GM12892 (cell line): ENCODE data around the gene COG7.

Experiments used
- POLR2A ChIP-seq: IDR thresholded peaks from 2 replicates; pipeline ENCODE4 v1.6.1; 2011; ENCODE audit warnings: low read depth, low read length, control low read depth
- POLR2AphosphoS5 ChIP-seq: IDR thresholded peaks from 2 replicates; pipeline ENCODE4 v1.6.1; 2011; ENCODE audit warnings: low read depth, low read length, control low read depth
- TAF1 ChIP-seq: IDR thresholded peaks from 2 replicates; pipeline ENCODE4 v1.6.1; 2011; ENCODE audit warnings: low read depth, mild to moderate bottlenecking, control low read depth, low read length, borderline replicate concordance

DNA sequence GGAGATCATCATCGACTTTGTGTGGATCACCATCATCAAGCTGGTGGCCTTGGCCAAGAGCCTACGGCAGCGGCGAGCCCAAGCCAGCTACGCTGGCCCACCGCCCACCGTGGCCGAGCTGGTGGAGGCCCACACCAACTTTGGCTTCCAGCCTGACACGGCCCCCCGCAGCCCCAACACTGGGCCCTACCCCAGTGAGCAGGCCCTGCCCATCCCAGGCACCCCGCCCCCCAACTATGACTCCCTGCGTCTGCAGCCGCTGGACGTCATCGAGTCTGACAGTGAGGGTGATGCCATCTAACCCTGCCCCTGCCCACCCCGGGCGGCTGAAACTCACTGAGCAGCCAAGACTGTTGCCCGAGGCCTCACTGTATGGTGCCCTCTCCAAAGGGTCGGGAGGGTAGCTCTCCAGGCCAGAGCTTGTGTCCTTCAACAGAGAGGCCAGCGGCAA lies 72.5 kb downstream of the COG7 start:
- TF ChIP-seq TAF1 (no peak), POLR2A (no peak), POLR2AphosphoS5 (no peak)
